K562 (cell line): ENCODE measurements around the gene SLC26A3. TPM values are rescaled to one million over a fixed set of nuclear protein-coding genes. Genes with fewer than 3 reads are reported as not detected.

Experiments used
- ATAC-seq: fragments of 200-7000 bp; cut with Tn5 transposase; 3 replicates; pipeline ENCODE4 v1.9.1; 2020; ENCODE audit warnings: moderate library complexity
- BruUV-seq: library from RNA; stranded (reverse); fragments of 400-500 nt; replicated peaks from 2 replicates; lab custom pipeline; 2021; lab: Mats Ljungman, UMichigan
- CTCF ChIA-PET: fragments of 300-600 bp; formaldehyde crosslinking; extraction: SDS; loops from one replicate; lab custom pipeline; 2021; ENCODE audit warnings: low intra/inter-chr PET ratio; lab: Yijun Ruan, JAX
- POLR2A ChIA-PET: fragments of 300-600, 350-650 bp; sonication (Branson Sonifier 250); formaldehyde crosslinking; extraction: SDS; loops from one replicate; lab custom pipeline; 2021; ENCODE audit warnings: antibody characterized with exemption, inconsistent platforms; lab: Yijun Ruan, JAX
- DNase-seq, 4 experiments: peaks; one replicate each; pipeline versions ENCODE4 v3.0.0 to v3.0.0-alpha.2; 2011 to 2018; ENCODE audit warnings: low spot score in 3 of 4, mixed read lengths in 3 of 4; ENCODE audit errors: extremely low read depth in 1 of 4
- FAIRE-seq: peaks from 2 replicates; lab custom pipeline; 2011; peaks lifted over from hg19 to GRCh38; lab: Jason Lieb, UNC
- H2AFZ ChIP-seq: 2 replicates; pipeline ENCODE4 v1.6.0; 2011; ENCODE audit warnings: low read depth, low read length, control low read depth, inconsistent platforms
- H3K27ac ChIP-seq: fragments of 200-600 bp; 3 replicates; pipeline ENCODE4 v1.8.0; 2011; ENCODE audit warnings: low read depth, mild to moderate bottlenecking, control low read depth, inconsistent platforms, low read length, moderate library complexity, mixed read lengths; ENCODE audit errors: extremely low read depth
- H3K27me3 ChIP-seq, 2 experiments: fragments of 300-600 bp in 1 of 2; 2 replicates in 1 of 2; 3 replicates in 1 of 2; pipeline versions ENCODE4 v1.6.0 to v1.8.0; 2011; ENCODE audit warnings: inconsistent platforms in 2 of 2, low read length in 2 of 2, mild to moderate bottlenecking in 1 of 2, mixed read lengths in 1 of 2, moderate library complexity in 1 of 2; ENCODE audit not compliant: control insufficient read depth in 2 of 2, insufficient read depth in 2 of 2
- H3K36me3 ChIP-seq: fragments of 300-600 bp; 3 replicates; pipeline ENCODE4 v1.8.0; 2011; ENCODE audit warnings: mild to moderate bottlenecking, low read length, inconsistent platforms; ENCODE audit not compliant: control insufficient read depth, insufficient read depth
- H3K4me1 ChIP-seq, 2 experiments: fragments of 200-600 bp in 1 of 2; replicated peaks in 1 of 2; 2 replicates in 1 of 2; 3 replicates in 1 of 2; pipeline versions ENCODE4 v1.5.1 to v1.8.0; 2011; ENCODE audit warnings: inconsistent platforms in 2 of 2, low read length in 2 of 2, mild to moderate bottlenecking in 1 of 2, mixed read lengths in 1 of 2, moderate library complexity in 1 of 2; ENCODE audit not compliant: control insufficient read depth in 2 of 2, insufficient read depth in 2 of 2
- H3K4me2 ChIP-seq: 2 replicates; pipeline ENCODE4 v1.6.1; 2011; ENCODE audit warnings: low read length, control low read depth, inconsistent platforms, mixed read lengths; ENCODE audit not compliant: insufficient read depth
- H3K4me3 ChIP-seq: fragments of 200-600 bp; sonication (generic), shearing (Covaris generic); 2 replicates; pipeline ENCODE4 v1.5.1; 2016; ENCODE audit warnings: control low read depth, inconsistent platforms
- H3K79me2 ChIP-seq: fragments of 200-600 bp; 3 replicates; pipeline ENCODE4 v1.8.0; 2011; ENCODE audit warnings: low read length, inconsistent platforms; ENCODE audit not compliant: control insufficient read depth, insufficient read depth
- H3K9ac ChIP-seq, 2 experiments: 2 replicates each; pipeline versions ENCODE4 v1.6.0 to v1.6.1; 2011; ENCODE audit warnings: low read depth in 2 of 2, low read length in 2 of 2, control low read depth in 1 of 2, inconsistent platforms in 1 of 2, mild to moderate bottlenecking in 1 of 2, mixed read lengths in 1 of 2; ENCODE audit not compliant: insufficient read depth in 1 of 2
- H3K9me1 ChIP-seq: one replicate; pipeline ENCODE4 v1.6.0; 2011; ENCODE audit warnings: inconsistent platforms, mild to moderate bottlenecking, low read length, moderate library complexity; ENCODE audit not compliant: control insufficient read depth, insufficient read depth
- H3K9me3 ChIP-seq: replicated peaks from 2 replicates; pipeline ENCODE4 v1.5.1; 2011; ENCODE audit warnings: low read depth, low read length, inconsistent platforms; ENCODE audit not compliant: control insufficient read depth, insufficient read depth
- H4K20me1 ChIP-seq: replicated peaks from 2 replicates; pipeline ENCODE4 v1.6.1; 2011; ENCODE audit warnings: low read length, inconsistent platforms, mixed read lengths; ENCODE audit not compliant: control insufficient read depth, insufficient read depth
- ELF4 ChIP-seq: fragments of 450-650 bp; formaldehyde crosslinking; IDR thresholded peaks from 2 replicates; pipeline ENCODE4 v1.4.0; 2022; ENCODE audit warnings: missing genetic modification characterization
- FOS ChIP-seq: IDR thresholded peaks from 3 replicates; pipeline ENCODE4 v1.6.1; 2011; ENCODE audit not compliant: insufficient read length; ENCODE audit errors: extremely low read depth
- FOXA1 ChIP-seq: fragments of 450-650 bp; IDR thresholded peaks from 2 replicates; pipeline ENCODE4 v1.6.1; 2016; ENCODE audit warnings: mild to moderate bottlenecking, borderline replicate concordance
- FOXA3 ChIP-seq, 2 experiments: fragments of 450-650 bp in 1 of 2; sonication (generic) in 1 of 2; formaldehyde crosslinking; IDR thresholded peaks in 1 of 2; conservative IDR thresholded peaks in 1 of 2; 2 replicates each; pipeline versions ENCODE4 v1.4.0 to v1.8.0; 2020 to 2022; ENCODE audit warnings: mild to moderate bottlenecking in 2 of 2, missing genetic modification reagents in 1 of 2
- HOXB6 ChIP-seq: fragments of 250-450 bp; sonication (Bioruptor Pico); IDR thresholded peaks from 2 replicates; pipeline ENCODE4 v1.5.1; 2022; ENCODE audit warnings: mild to moderate bottlenecking, borderline replicate concordance
- KLF16 ChIP-seq: IDR thresholded peaks from 2 replicates; pipeline ENCODE4 v1.6.1; 2016; ENCODE audit warnings: antibody characterized with exemption
- POLR2AphosphoS2 ChIP-seq: IDR thresholded peaks from 2 replicates; pipeline ENCODE4 v1.6.1; 2012; ENCODE audit warnings: low read length, improper control_type of control experiment
- RBM14 ChIP-seq: fragments of 200-400 bp; formaldehyde crosslinking; IDR thresholded peaks from 2 replicates; pipeline ENCODE4 v1.6.1; 2018; ENCODE audit warnings: low read depth, mild to moderate bottlenecking, low read length, moderate library complexity, borderline replicate concordance; ENCODE audit not compliant: insufficient read depth
- SNRNP70 ChIP-seq: fragments of 200-400 bp; formaldehyde crosslinking; optimal IDR thresholded peaks from 2 replicates; pipeline ENCODE3; 2017; ENCODE audit warnings: low read depth, low read length
- WGBS: fragments of 100-300 bp; shearing (Covaris generic); methylation state at CpG from one replicate; pipeline ENCODE4 v1.1.6; 2016; ENCODE audit warnings: low coverage, mixed read lengths; ENCODE audit not compliant: insufficient coverage; ENCODE audit errors: missing lambda C conversion rate; 5-methylcytosine and 5-hydroxymethylcytosine counted together
- in situ Hi-C: fragments of 300-500 bp; cut with MboI; formaldehyde crosslinking; loops from 4 replicates; pipeline ENCODE4 v1.15.0; 2018; ENCODE audit warnings: inconsistent platforms, mixed read lengths
- intact Hi-C: fragments of 100-400 bp; cut with micrococcal nuclease; formaldehyde crosslinking; loops from 2 replicates; pipeline ENCODE4 v1.14.2; 2022
- polyA plus RNA-seq, 8 experiments: library from polyadenylated mRNA; depleted of rRNA in 4 of 8; stranded (reverse) in 5 of 8; unstranded in 3 of 8; fragments of >200 nt; fragmentation: Nextera tagmentation in 2 of 8; fragmentation: Illumina TruSeq in 1 of 8; extraction: Ambion mirVana in 2 of 8; extraction: Trizol in 1 of 8; gene quantifications; 2 replicates each; pipeline versions ENCODE4 v1.2.1 to v1.2.3, GENCODE V29; 2011 to 2014; ENCODE audit warnings: inconsistent platforms in 1 of 8, missing spikeins in 1 of 8
- total RNA-seq, 7 experiments: library from RNA; depleted of rRNA in 6 of 7; stranded (reverse); fragments of >200 nt in 6 of 7; fragmentation: Illumina TruSeq in 2 of 7; extraction: Trizol in 2 of 7; gene quantifications; 2 replicates each; pipeline versions ENCODE4 v1.2.1 to v1.2.3, GENCODE V29; 2011 to 2021; ENCODE audit warnings: low replicate concordance in 1 of 7
- TF ChIP-seq, protein P1 (sequence below): sonication (generic); formaldehyde crosslinking; IDR thresholded peaks from 2 replicates; pipeline ENCODE4 v1.8.0; 2022; ENCODE audit warnings: mild to moderate bottlenecking, missing genetic modification reagents, borderline replicate concordance
- TF ChIP-seq, protein P2 (sequence below): fragments of 450-650 bp; IDR thresholded peaks from 2 replicates; pipeline ENCODE4 v1.6.1; 2016; ENCODE audit warnings: missing biosample characterization, missing genetic modification characterization
- TF ChIP-seq, protein P3 (sequence below): conservative IDR thresholded peaks from 2 replicates; pipeline ENCODE4 v1.6.1; 2011; ENCODE audit warnings: low read depth, mild to moderate bottlenecking, low read length; ENCODE audit not compliant: control insufficient read depth
- TF ChIP-seq, protein P4 (sequence below), 2 experiments: IDR thresholded peaks in 1 of 2; conservative IDR thresholded peaks in 1 of 2; 2 replicates each; pipeline ENCODE4 v1.6.1; 2016; ENCODE audit warnings: low read depth in 2 of 2, mild to moderate bottlenecking in 1 of 2, missing compliant biosample characterization in 1 of 2, missing genetic modification characterization in 1 of 2, moderate library complexity in 1 of 2

Gene SLC26A3
- total and polyA plus RNA-seq, 9 of the 15 experiments (the other 6 are each of a cell fraction or from before 2014, with no cell fraction given), result 0.86 TPM; not detected in 8

DNA sequence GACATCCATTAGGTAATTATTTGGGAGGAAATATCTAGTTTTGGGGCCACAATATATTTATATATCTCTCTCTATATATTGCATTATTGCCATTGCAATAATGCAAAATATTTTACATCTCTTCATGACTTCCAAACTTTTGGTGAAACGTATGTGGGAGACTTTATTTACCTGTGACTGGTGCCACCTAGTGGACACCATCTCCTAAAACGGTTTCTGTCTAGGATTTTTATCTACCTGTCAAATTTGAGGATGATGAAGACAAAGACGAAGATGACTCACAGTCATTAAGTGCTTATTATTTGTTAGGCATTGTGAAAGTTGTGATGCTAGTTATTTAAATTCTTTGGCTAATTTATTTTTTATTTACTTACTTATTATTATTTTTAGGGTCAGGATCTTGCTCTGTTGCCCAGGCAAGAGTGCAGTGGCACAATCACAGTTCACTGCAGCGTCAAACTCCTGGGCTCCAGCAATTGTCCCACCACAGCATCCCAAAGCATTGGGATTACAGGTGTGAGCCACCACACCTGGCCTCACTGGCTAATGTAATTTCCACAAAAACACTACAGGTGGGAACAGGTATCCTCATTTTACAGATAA lies 77.8 kb downstream of the SLC26A3 start:
- H3K36me3 ChIP-seq, result no peaks in the 10 kb centered on the region
- no peak overlapping the region for H3K9ac ChIP-seq
- no TSS peak for BruUV-seq
- no peaks in the 10 kb centered on the region for H4K20me1 ChIP-seq
- FAIRE-seq (peak; percentile 88), ATAC-seq (peak; percentile 75), DNase-seq (peak; percentile 63 to 83 (median 70))
- POLR2A ChIA-PET, result no interaction called here
- no peaks in the 10 kb centered on the region for H3K9me1 ChIP-seq
- CTCF ChIA-PET, result interaction anchor here (0.6 to 3.9 kb wide), 6 partner anchors 145 to 523 kb away, joined by 3 to 25 read pairs (median 6); partner anchors contain the start of gene BCAP29
- in situ Hi-C loops, result loop anchor here (10.0 to 25.0 kb wide), 2 partner anchors 412 to 530 kb away; partner anchors contain the start of gene LAMB4
- no peaks in the 10 kb centered on the region for H3K9me3 ChIP-seq
- no peak overlapping the region for H2AFZ ChIP-seq
- intact Hi-C loops, result loop anchor here (1.0 to 2.0 kb wide), 4 partner anchors 144 to 523 kb away; partner anchors contain the start of gene BCAP29
- 10% methylated on average over 4 of the region's 4 CpGs for WGBS
- no peak overlapping the region for H3K4me2 ChIP-seq
- H3K27ac ChIP-seq, result no peak overlapping the region
- no peaks in the 10 kb centered on the region for H3K79me2 ChIP-seq
- H3K27me3 ChIP-seq, result no peaks in the 10 kb centered on the region
- H3K4me1 ChIP-seq, result peaks cover 0 to 6% of the 10 kb centered on the region in 2 experiments; a peak in 1 of 5 replicates
- no peak overlapping the region for H3K4me3 ChIP-seq
- TF ChIP-seq KLF16 (peak; percentile 45; the same call in 1 of the 2 replicates), FOS (no peak), RBM14 (no peak), FOXA1 (no peak), FOXA3 (CRISPR knock-in tag; conservative IDR thresholded peaks at IDR 0.05 in 1 of 2, IDR thresholded peaks at IDR 0.05 in 1 of 2) (0 out of 4 replicates have a peak, but pooled peaks of 1 of the 2 experiments have one; percentile 12), POLR2AphosphoS2 (no peak), ELF4 (no peak), HOXB6 (no peak), SNRNP70 (no peak)
- TF ChIP-seq, protein P1, sequence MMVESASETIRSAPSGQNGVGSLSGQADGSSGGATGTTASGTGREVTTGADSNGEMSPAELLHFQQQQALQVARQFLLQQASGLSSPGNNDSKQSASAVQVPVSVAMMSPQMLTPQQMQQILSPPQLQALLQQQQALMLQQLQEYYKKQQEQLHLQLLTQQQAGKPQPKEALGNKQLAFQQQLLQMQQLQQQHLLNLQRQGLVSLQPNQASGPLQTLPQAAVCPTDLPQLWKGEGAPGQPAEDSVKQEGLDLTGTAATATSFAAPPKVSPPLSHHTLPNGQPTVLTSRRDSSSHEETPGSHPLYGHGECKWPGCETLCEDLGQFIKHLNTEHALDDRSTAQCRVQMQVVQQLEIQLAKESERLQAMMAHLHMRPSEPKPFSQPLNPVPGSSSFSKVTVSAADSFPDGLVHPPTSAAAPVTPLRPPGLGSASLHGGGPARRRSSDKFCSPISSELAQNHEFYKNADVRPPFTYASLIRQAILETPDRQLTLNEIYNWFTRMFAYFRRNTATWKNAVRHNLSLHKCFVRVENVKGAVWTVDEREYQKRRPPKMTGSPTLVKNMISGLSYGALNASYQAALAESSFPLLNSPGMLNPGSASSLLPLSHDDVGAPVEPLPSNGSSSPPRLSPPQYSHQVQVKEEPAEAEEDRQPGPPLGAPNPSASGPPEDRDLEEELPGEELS (CRISPR knock-in tag), result no peak
- TF ChIP-seq, protein P2, sequence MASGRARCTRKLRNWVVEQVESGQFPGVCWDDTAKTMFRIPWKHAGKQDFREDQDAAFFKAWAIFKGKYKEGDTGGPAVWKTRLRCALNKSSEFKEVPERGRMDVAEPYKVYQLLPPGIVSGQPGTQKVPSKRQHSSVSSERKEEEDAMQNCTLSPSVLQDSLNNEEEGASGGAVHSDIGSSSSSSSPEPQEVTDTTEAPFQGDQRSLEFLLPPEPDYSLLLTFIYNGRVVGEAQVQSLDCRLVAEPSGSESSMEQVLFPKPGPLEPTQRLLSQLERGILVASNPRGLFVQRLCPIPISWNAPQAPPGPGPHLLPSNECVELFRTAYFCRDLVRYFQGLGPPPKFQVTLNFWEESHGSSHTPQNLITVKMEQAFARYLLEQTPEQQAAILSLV (tag), result no peak
- TF ChIP-seq, protein P3, sequence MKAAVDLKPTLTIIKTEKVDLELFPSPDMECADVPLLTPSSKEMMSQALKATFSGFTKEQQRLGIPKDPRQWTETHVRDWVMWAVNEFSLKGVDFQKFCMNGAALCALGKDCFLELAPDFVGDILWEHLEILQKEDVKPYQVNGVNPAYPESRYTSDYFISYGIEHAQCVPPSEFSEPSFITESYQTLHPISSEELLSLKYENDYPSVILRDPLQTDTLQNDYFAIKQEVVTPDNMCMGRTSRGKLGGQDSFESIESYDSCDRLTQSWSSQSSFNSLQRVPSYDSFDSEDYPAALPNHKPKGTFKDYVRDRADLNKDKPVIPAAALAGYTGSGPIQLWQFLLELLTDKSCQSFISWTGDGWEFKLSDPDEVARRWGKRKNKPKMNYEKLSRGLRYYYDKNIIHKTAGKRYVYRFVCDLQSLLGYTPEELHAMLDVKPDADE, result no peak
- TF ChIP-seq, protein P4, sequence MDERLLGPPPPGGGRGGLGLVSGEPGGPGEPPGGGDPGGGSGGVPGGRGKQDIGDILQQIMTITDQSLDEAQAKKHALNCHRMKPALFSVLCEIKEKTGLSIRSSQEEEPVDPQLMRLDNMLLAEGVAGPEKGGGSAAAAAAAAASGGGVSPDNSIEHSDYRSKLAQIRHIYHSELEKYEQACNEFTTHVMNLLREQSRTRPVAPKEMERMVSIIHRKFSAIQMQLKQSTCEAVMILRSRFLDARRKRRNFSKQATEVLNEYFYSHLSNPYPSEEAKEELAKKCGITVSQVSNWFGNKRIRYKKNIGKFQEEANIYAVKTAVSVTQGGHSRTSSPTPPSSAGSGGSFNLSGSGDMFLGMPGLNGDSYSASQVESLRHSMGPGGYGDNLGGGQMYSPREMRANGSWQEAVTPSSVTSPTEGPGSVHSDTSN (CRISPR knock-in tag; IDR thresholded peaks at IDR 0.05; ENCODE audit: low read depth), result no peak
- TF ChIP-seq, protein P4 (tag; conservative IDR thresholded peaks at IDR 0.05; ENCODE audit: low read depth), result peak; percentile 76
